Measurements from ENCODE around the gene PLCXD3. TPM values are rescaled to one million over a fixed set of nuclear protein-coding genes. Genes with fewer than 3 reads are reported as not detected.

PLCXD3 gene
- total RNA-seq, 1 donor from 2014 or later, result 7.2 TPM

- no peaks in the 10 kb centered on the region for H3K36me3 ChIP-seq
- H3K4me3 ChIP-seq, result no peak overlapping the region
- intact Hi-C loops (cut with DNase I), result no loop called here
These were observed 29.1 kb upstream of the PLCXD3 start for GRCh38 chr5:41539454-41539853.

GRCh38 chr5:41537581-41537980 is 27.2 kb upstream of the PLCXD3 start:
- intact Hi-C loops (cut with DNase I), result no loop called here
- DNase-seq (ENCODE audit: low spot score in 2 of 2), result no peak
- TF ChIP-seq CTCF (IDR thresholded peaks at IDR 0.05), result no peak

More at GRCh38 chr5:41539454-41539853, 29.1 kb upstream of the PLCXD3 start:
- TF ChIP-seq CTCF (IDR thresholded peaks at IDR 0.05), result no peak
- Histone ChIP-seq H3K4me1 (no peaks in the 10 kb centered on the region), H3K9me3 (no peaks in the 10 kb centered on the region), H3K27me3 (no peaks in the 10 kb centered on the region), H3K27ac (no peak overlapping the region)
- DNase-seq (ENCODE audit: low spot score in 2 of 2), result no peak

GRCh38 chr5:41532485-41532884 is 22.1 kb upstream of the PLCXD3 start:
- intact Hi-C loops (cut with DNase I), result no loop called here
- TF ChIP-seq CTCF (IDR thresholded peaks at IDR 0.05), result no peak

More at GRCh38 chr5:41537581-41537980, 27.2 kb upstream of the PLCXD3 start:
- Histone ChIP-seq H3K9me3 (no peaks in the 10 kb centered on the region), H3K4me1 (no peaks in the 10 kb centered on the region), H3K4me3 (no peak overlapping the region), H3K27ac (no peak overlapping the region), H3K27me3 (no peaks in the 10 kb centered on the region), H3K36me3 (no peaks in the 10 kb centered on the region)

GRCh38 chr5:41527201-41527779 is 16.9 kb upstream of the PLCXD3 start:
- DNase-seq (ENCODE audit: low spot score in 2 of 2), result peak in 1 of 2 donors; percentile 70
- intact Hi-C loops (cut with DNase I), result no loop called here
- no peak for TF ChIP-seq CTCF (IDR thresholded peaks at IDR 0.05)

More at GRCh38 chr5:41532485-41532884, 22.1 kb upstream of the PLCXD3 start:
- H3K27ac ChIP-seq, result no peak overlapping the region
- H3K4me3 ChIP-seq, result no peak overlapping the region
- H3K27me3 ChIP-seq, result no peaks in the 10 kb centered on the region
- H3K36me3 ChIP-seq, result no peaks in the 10 kb centered on the region
- no peaks in the 10 kb centered on the region for H3K4me1 ChIP-seq
- DNase-seq (ENCODE audit: low spot score in 2 of 2), result no peak
- H3K9me3 ChIP-seq, result peaks cover 4 to 13% of the 10 kb centered on the region in 2 donors

GRCh38 chr5:41526699-41527098 is 16.3 kb upstream of the PLCXD3 start:
- H3K36me3 ChIP-seq, result no peaks in the 10 kb centered on the region
- H3K4me3 ChIP-seq, result no peak overlapping the region
- no peaks in the 10 kb centered on the region for H3K27me3 ChIP-seq
- no peaks in the 10 kb centered on the region for H3K4me1 ChIP-seq
- H3K9me3 ChIP-seq, result peaks cover 4 to 13% of the 10 kb centered on the region in 2 donors
- TF ChIP-seq CTCF (IDR thresholded peaks at IDR 0.05), result no peak
- intact Hi-C loops (cut with DNase I), result no loop called here
- no peak overlapping the region for H3K27ac ChIP-seq
- no peak for DNase-seq (ENCODE audit: low spot score in 2 of 2)

More at GRCh38 chr5:41527201-41527779, 16.9 kb upstream of the PLCXD3 start:
- H3K27ac ChIP-seq, result no peak overlapping the region
- peaks cover 4 to 13% of the 10 kb centered on the region in 2 donors for H3K9me3 ChIP-seq
- no peak overlapping the region for H3K4me3 ChIP-seq
- H3K27me3 ChIP-seq, result no peaks in the 10 kb centered on the region
- H3K4me1 ChIP-seq, result no peaks in the 10 kb centered on the region
- no peaks in the 10 kb centered on the region for H3K36me3 ChIP-seq

Measured in ascending aorta (tissue), 2 donors.